Lung (tissue), 12 donors: ENCODE results near the gene MLN. TPM values are rescaled to one million over a fixed set of nuclear protein-coding genes. Genes with fewer than 3 reads are reported as not detected.
A peak's percentile ranks its signal among the peaks of the same experiment; 100 is the strongest.

ENCODE experiments used
- ATAC-seq: fragments of 200-7000 bp; cut with Tn5 transposase; one replicate; pipeline ENCODE4 v1.9.1; 2020; ENCODE audit warnings: moderate number of reproducible peaks; ENCODE audit not compliant: insufficient read depth, low FRiP score
- DNase-seq, 3 donors: peaks; one replicate each; pipeline ENCODE4 v3.0.0-alpha.2; 2013 to 2017
- H3K27ac ChIP-seq, 2 donors: one replicate each; pipeline ENCODE4 v1.5.1; 2013; ENCODE audit warnings: mild to moderate bottlenecking in 2 of 2, moderate library complexity in 2 of 2, control low read depth in 1 of 2, inconsistent platforms in 1 of 2, low read depth in 1 of 2, low read length in 1 of 2
- H3K27me3 ChIP-seq, 3 donors: one replicate each; pipeline ENCODE4 v1.5.1; 2013; ENCODE audit warnings: low read length in 2 of 3; ENCODE audit not compliant: control insufficient read depth in 3 of 3, insufficient read depth in 3 of 3
- H3K36me3 ChIP-seq, 4 donors: one replicate each; pipeline ENCODE4 v1.5.1; 2013; ENCODE audit warnings: low read length in 4 of 4, mild to moderate bottlenecking in 1 of 4, moderate library complexity in 1 of 4; ENCODE audit not compliant: control insufficient read depth in 4 of 4, insufficient read depth in 4 of 4
- H3K4me1 ChIP-seq, 5 donors: one replicate each; pipeline ENCODE4 v1.5.1; 2013; ENCODE audit warnings: low read length in 5 of 5, mild to moderate bottlenecking in 2 of 5, moderate library complexity in 1 of 5; ENCODE audit not compliant: control insufficient read depth in 5 of 5, insufficient read depth in 5 of 5
- H3K4me3 ChIP-seq: one replicate; pipeline ENCODE4 v1.5.1; 2013; ENCODE audit warnings: mild to moderate bottlenecking, control low read depth, moderate library complexity
- H3K9ac ChIP-seq, 2 donors: one replicate each; pipeline ENCODE4 v1.5.1; 2013; ENCODE audit warnings: low read length in 2 of 2, control low read depth in 1 of 2; ENCODE audit not compliant: insufficient read depth in 1 of 2
- H3K9me3 ChIP-seq, 4 donors: one replicate each; pipeline ENCODE4 v1.5.1; 2013; ENCODE audit warnings: low read length in 3 of 4, mild to moderate bottlenecking in 1 of 4, moderate library complexity in 1 of 4; ENCODE audit not compliant: control insufficient read depth in 4 of 4, insufficient read depth in 3 of 4
- WGBS, 2 donors: extraction: QIAGEN DNeasy Blood & Tissue Kit; methylation state at CpG; one replicate each; pipeline ENCODE4 v1.1.7; 2013; 5-methylcytosine and 5-hydroxymethylcytosine counted together
- polyA plus RNA-seq, 2 donors: library from polyadenylated mRNA; stranded (reverse); fragments of 200-250 nt; gene quantifications; one replicate each; pipeline ENCODE4 v1.2.1, GENCODE V29; 2013
- total RNA-seq, 2 donors: library from RNA; depleted of rRNA in 1 of 2; stranded (reverse); fragments of >200 nt in 1 of 2; gene quantifications; one replicate each; pipeline ENCODE4 v1.2.1, GENCODE V29; 2014 to 2021
- TF ChIP-seq, protein P1 (sequence below): IDR thresholded peaks from 2 replicates; pipeline ENCODE4 v1.5.1; 2012; ENCODE audit warnings: mild to moderate bottlenecking; ENCODE audit errors: control extremely low read depth, extremely low read depth
- donor health status: control.
- donor health status: control.
- donor health status: Bipolar disorder and iron deficiency.
- donor health status: healthy.
- donor health status: DM: yes; HTN: yes; CAD: no.

The MLN gene
- total and polyA plus RNA-seq, 4 donors = not detected

DNA sequence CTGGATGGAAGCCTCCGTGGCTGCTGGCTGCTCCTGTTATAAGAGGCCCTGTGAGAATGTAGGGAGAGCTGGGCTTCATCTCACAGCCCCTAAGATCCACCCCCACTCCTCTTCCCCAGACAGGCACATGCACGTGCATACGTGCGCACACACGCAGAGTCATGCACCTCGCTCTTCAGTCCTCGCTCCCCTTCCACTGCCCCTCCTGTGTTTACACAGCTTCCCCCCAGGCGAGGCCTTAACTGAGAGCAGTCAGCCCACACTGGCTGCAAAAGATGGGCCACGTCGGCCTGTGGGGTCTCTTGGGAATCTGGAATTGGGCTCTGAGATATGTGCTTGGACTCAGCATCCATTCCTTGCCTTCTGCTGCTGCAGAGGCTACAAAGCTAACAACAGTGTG lies 35.2 kb upstream of the MLN start:
- 80 to 83% methylated on average over 10 of the region's 10 CpGs for WGBS, 2 donors
- Histone ChIP-seq H3K27me3 (no peaks in the 10 kb centered on the region), H3K27ac (no peak overlapping the region), H3K9me3 (peaks cover 0 to 5% (median 2%) of the 10 kb centered on the region in 4 donors), H3K9ac (no peak overlapping the region), H3K4me1 (peaks cover 0 to 29% (median 8%) of the 10 kb centered on the region in 5 donors), H3K36me3 (no peaks in the 10 kb centered on the region), H3K4me3 (no peak overlapping the region)
- no peak for ATAC-seq
- DNase-seq = no peak
- TF ChIP-seq, protein P1, sequence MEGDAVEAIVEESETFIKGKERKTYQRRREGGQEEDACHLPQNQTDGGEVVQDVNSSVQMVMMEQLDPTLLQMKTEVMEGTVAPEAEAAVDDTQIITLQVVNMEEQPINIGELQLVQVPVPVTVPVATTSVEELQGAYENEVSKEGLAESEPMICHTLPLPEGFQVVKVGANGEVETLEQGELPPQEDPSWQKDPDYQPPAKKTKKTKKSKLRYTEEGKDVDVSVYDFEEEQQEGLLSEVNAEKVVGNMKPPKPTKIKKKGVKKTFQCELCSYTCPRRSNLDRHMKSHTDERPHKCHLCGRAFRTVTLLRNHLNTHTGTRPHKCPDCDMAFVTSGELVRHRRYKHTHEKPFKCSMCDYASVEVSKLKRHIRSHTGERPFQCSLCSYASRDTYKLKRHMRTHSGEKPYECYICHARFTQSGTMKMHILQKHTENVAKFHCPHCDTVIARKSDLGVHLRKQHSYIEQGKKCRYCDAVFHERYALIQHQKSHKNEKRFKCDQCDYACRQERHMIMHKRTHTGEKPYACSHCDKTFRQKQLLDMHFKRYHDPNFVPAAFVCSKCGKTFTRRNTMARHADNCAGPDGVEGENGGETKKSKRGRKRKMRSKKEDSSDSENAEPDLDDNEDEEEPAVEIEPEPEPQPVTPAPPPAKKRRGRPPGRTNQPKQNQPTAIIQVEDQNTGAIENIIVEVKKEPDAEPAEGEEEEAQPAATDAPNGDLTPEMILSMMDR = no peak

DNA sequence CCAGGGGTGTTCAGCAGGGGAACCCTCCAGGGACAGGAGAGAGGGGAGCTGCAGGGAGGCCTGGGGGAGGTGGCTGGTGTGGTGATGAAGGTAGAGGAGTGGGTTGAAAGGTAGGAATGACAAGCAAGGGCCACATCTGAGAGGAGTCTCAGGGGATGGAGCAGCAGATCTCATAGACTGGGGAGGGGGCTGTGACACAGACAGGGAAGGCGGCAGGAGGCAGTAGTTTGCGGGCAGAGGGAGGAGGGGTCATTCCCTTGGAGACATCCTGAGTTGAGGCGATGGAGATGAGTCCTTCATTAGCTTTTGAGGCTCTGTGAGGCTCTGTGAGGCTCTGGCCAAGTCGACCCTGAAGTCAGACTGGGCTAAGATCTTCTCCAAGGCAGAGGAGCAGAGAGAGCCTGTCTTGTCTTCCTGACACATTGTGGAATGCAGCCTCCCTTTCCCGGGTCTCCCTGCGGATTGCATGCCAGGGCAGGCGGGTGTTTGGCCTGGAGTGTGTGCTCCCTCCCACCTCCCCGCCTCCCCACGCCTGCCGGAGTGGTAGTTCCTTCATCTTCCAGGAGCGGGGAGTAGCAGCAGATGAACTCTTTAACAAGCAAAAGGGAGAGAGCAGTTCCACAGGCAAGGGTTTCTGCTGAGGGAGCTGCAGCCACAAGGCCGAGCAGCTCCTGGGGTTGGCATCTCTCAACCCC lies 34.3 kb upstream of the MLN start:
- TF ChIP-seq, protein P1 = no peak
- ATAC-seq = no peak
- no peaks in the 10 kb centered on the region for H3K27me3 ChIP-seq
- no peak overlapping the region for H3K27ac ChIP-seq
- H3K4me3 ChIP-seq = no peak overlapping the region
- H3K4me1 ChIP-seq = peaks cover 0 to 27% (median 8%) of the 10 kb centered on the region in 5 donors
- no peaks in the 10 kb centered on the region for H3K36me3 ChIP-seq
- no peak overlapping the region for H3K9ac ChIP-seq
- H3K9me3 ChIP-seq = peaks cover 0 to 5% (median 2%) of the 10 kb centered on the region in 4 donors
- 62 to 73% methylated on average over 12 of the region's 12 CpGs for WGBS, 2 donors
- DNase-seq = peak; percentile 53 to 76 (median 54)

DNA sequence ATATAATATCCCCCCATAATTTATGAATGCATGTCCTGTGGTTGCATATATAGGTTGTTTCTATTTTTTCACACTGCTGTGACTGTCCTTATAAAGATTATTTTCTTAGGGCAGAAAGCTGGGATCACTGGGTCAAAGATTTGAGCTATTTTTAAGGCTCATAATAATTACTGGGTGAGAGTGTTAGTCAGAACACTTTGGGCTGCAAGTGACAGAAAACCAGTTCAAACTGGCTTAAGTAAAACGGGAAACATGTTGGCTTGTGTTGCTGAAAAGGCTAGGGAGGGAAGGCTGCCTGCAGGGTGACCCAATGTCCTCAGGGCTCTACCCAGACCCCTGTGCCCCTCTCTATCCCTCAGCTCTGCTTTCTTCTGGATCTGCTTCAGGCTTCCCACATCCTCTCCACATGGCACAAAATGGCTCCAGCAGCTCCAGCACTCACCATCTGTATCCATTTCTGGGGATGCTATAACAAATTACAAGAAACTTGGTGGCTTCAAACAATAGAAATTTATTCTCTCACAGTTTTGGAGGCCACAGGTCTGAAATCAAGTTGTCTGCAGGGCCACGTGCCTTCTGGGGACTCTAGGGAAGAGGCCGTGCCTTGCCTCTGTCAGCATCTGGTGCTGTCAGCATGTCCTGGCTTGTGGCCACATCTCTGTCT lies 33.1 kb upstream of the MLN start:
- peaks cover 0 to 27% (median 8%) of the 10 kb centered on the region in 5 donors for H3K4me1 ChIP-seq
- WGBS, 2 donors = 85 to 93% methylated on average over 3 of the region's 3 CpGs
- no peaks in the 10 kb centered on the region for H3K36me3 ChIP-seq
- no peak overlapping the region for H3K4me3 ChIP-seq
- ATAC-seq = no peak
- peaks cover 0 to 5% (median 2%) of the 10 kb centered on the region in 4 donors for H3K9me3 ChIP-seq
- no peak for DNase-seq
- H3K27me3 ChIP-seq = no peaks in the 10 kb centered on the region
- TF ChIP-seq, protein P1 = no peak
- no peak overlapping the region for H3K9ac ChIP-seq
- H3K27ac ChIP-seq = no peak overlapping the region
